Subcutaneous adipose tissue (tissue), 4 donors: ENCODE data around the gene SPATA32. TPM values are rescaled to one million over a fixed set of nuclear protein-coding genes. Genes with fewer than 3 reads are reported as not detected.

Experiments
- CTCF ChIP-seq: fragments of 450-650 bp; IDR thresholded peaks from one replicate; pipeline ENCODE4 v1.5.1; 2016; ENCODE audit warnings: low read depth, mild to moderate bottlenecking, control low read depth, antibody characterized with exemption, moderate library complexity
- total RNA-seq, 4 donors: library from RNA; depleted of rRNA; stranded (reverse); fragments of >200 nt; gene quantifications; one replicate each; pipeline ENCODE4 v1.1.0, GENCODE V29; 2016

The SPATA32 gene
- total RNA-seq, 4 donors from 2014 or later: not detected

DNA sequence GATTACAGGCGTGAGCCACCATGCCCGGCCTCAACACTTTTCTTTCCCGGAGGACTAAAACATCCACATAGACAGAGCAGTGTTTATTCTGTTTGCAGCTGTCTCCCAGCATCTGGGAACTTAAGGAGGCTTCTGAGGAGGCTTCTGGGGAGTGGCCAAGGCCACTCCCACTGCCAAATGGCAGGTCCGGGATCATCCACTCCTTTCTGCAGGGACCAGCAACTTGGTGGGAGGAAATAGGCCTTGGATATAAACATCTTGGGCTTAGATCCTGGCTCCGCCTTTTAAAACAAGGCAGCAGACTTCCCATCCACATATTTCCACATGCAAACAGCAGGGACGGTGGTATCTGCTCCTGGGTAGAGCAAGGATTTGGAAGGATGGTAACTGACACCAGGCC is 14.1 kb upstream of the SPATA32 start:
- no peak for TF ChIP-seq CTCF

GRCh38 chr17:45274033-45274432 is 12.1 kb upstream of the SPATA32 start:
- no peak for TF ChIP-seq CTCF

DNA sequence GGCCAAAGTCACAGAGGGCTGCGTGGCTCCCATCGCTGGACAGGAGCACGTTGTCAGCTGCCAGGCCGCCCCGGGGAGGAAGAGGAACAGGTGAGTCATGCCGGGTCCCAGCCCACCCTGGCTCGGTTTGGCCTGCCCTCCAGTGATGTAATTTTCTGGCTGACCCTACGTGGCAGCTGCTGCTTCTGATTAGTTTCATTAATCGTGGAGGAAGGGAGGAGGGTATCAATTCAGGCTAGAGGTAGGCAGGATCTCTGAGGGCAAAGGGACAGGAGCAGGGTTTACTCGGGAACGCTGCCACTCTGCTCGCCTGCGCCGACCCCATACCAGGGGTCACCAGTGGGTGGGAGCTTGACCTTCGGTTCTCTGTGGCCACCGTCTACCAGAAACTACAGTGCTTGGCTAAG is 11.7 kb upstream of the SPATA32 start:
- TF ChIP-seq CTCF: no peak

- TF ChIP-seq CTCF: no peak
Measured at GRCh38 chr17:45271603-45272002, 9.7 kb upstream of the SPATA32 start.

- no peak for TF ChIP-seq CTCF
Measured at GRCh38 chr17:45270828-45271418, 9.0 kb upstream of the SPATA32 start.

- no peak for TF ChIP-seq CTCF
Measured at GRCh38 chr17:45269912-45270311, 8.0 kb upstream of the SPATA32 start.

DNA sequence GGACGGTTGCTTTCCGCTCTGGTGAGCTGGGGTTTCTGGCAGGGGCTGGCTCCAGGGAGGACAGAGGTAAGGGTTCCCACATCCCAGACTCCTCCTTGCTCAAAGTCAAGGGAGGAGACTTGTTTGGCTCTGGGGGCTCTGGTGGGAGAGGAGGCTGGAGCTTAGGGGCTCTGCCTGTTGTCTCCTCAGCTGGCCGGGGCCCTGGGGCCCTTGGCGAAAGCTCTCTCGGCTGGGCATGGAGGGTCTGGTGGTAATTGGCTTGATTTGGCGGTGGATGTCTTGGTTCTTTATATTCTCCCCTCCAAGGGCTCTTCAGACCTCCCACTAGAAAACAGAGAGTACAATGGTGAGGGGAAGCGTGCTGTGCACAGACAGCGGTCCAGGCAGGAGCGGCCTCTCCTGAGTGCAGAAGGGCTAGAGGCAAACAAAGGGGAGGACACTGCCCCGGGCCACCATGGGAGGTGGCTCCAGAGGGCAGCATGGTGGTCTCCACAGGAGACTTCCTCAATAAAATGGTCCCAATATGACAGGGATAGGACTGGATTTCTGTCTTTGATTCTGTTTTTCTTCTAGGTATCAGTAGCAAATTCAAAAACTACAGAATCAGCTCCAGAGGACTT is 5.7 kb upstream of the SPATA32 start:
- no peak for TF ChIP-seq CTCF
